ENCODE data around the gene LPP. TPM values are rescaled to one million over a fixed set of nuclear protein-coding genes. Genes with fewer than 3 reads are reported as not detected.

LPP gene
- total RNA-seq, 1 donor from 2014 or later, result 1,791 TPM

GRCh38 chr3:188239577-188239976, 85.6 kb downstream of the LPP start:
- Histone ChIP-seq H3K4me1 (peaks cover 12 to 74% of the 10 kb centered on the region in 2 donors), H3K27me3 (no peaks in the 10 kb centered on the region), H3K4me3 (peak overlapping the region in 1 of 2 donors; percentile 28), H3K9me3 (no peaks in the 10 kb centered on the region), H3K27ac (peak overlapping the region; percentile 53 to 58), H3K36me3 (peaks cover 9 to 15% of the 10 kb centered on the region in 2 donors)
- DNase-seq (ENCODE audit: low spot score in 2 of 2), result no peak
- intact Hi-C loops (cut with DNase I), result no loop called here
- no peak for TF ChIP-seq CTCF (IDR thresholded peaks at IDR 0.05)

GRCh38 chr3:188240189-188240981, 86.4 kb downstream of the LPP start:
- H3K9me3 ChIP-seq, result no peaks in the 10 kb centered on the region
- peaks cover 9 to 15% of the 10 kb centered on the region in 2 donors for H3K36me3 ChIP-seq
- H3K27ac ChIP-seq, result peak overlapping the region; percentile 53 to 58
- intact Hi-C loops (cut with DNase I), result no loop called here
- TF ChIP-seq CTCF (IDR thresholded peaks at IDR 0.05), result no peak
- H3K27me3 ChIP-seq, result no peaks in the 10 kb centered on the region
- H3K4me1 ChIP-seq, result peaks cover 12 to 72% of the 10 kb centered on the region in 2 donors
- no peak for DNase-seq (ENCODE audit: low spot score in 2 of 2)
- peak overlapping the region in 1 of 2 donors; percentile 28 for H3K4me3 ChIP-seq

GRCh38 chr3:188241072-188241471, 87.1 kb downstream of the LPP start:
- Histone ChIP-seq H3K9me3 (no peaks in the 10 kb centered on the region), H3K27me3 (no peaks in the 10 kb centered on the region), H3K4me3 (peak overlapping the region in 1 of 2 donors; percentile 28), H3K27ac (peak overlapping the region; percentile 53 to 58), H3K4me1 (peaks cover 12 to 72% of the 10 kb centered on the region in 2 donors), H3K36me3 (peaks cover 9 to 15% of the 10 kb centered on the region in 2 donors)
- no peak for TF ChIP-seq CTCF (IDR thresholded peaks at IDR 0.05)
- intact Hi-C loops (cut with DNase I), result no loop called here
- no peak for DNase-seq (ENCODE audit: low spot score in 2 of 2)

- no peak for TF ChIP-seq CTCF (IDR thresholded peaks at IDR 0.05)
- peaks cover 12 to 69% of the 10 kb centered on the region in 2 donors for H3K4me1 ChIP-seq
- H3K36me3 ChIP-seq, result peaks cover 9 to 15% of the 10 kb centered on the region in 2 donors
- no peaks in the 10 kb centered on the region for H3K9me3 ChIP-seq
- no peaks in the 10 kb centered on the region for H3K27me3 ChIP-seq
- H3K27ac ChIP-seq, result peak overlapping the region; percentile 53 to 58
- H3K4me3 ChIP-seq, result peak overlapping the region in 1 of 2 donors; percentile 28
- intact Hi-C loops (cut with DNase I), result no loop called here
- DNase-seq (ENCODE audit: low spot score in 2 of 2), result no peak
Observed at GRCh38 chr3:188241883-188242282, 87.9 kb downstream of the LPP start.

GRCh38 chr3:188242436-188243123, 88.6 kb downstream of the LPP start:
- intact Hi-C loops (cut with DNase I), result no loop called here
- Histone ChIP-seq H3K4me3 (peak overlapping the region in 1 of 2 donors; percentile 28), H3K36me3 (peaks cover 9 to 15% of the 10 kb centered on the region in 2 donors), H3K27me3 (no peaks in the 10 kb centered on the region), H3K4me1 (peaks cover 12 to 70% of the 10 kb centered on the region in 2 donors), H3K27ac (peak overlapping the region; percentile 53 to 58), H3K9me3 (no peaks in the 10 kb centered on the region)
- DNase-seq (ENCODE audit: low spot score in 2 of 2), result no peak
- no peak for TF ChIP-seq CTCF (IDR thresholded peaks at IDR 0.05)
